B cell (primary cell): ENCODE results near the gene MBD6. TPM values are rescaled to one million over a fixed set of nuclear protein-coding genes. Genes with fewer than 3 reads are reported as not detected.
"Not testable (repeated sequence)": the region's sequence is repeated elsewhere in the genome, so short reads cannot be mapped to it uniquely, and the experiment has no call there.

ENCODE experiments used
- ATAC-seq: fragments of 200-7000 bp; cut with Tn5 transposase; one replicate; pipeline ENCODE4 v1.10.0; 2021; ENCODE audit warnings: low read depth, mild to moderate bottlenecking, moderate number of reproducible peaks, moderate library complexity
- CTCF ChIA-PET: fragments of 350-600 bp; sonication (Branson Sonifier 250); formaldehyde crosslinking; loops from one replicate; lab custom pipeline; 2021; ENCODE audit warnings: antibody characterized with exemption, inconsistent platforms; lab: Charles Lee
- POLR2A ChIA-PET: fragments of 350-600 bp; sonication (Branson Sonifier 250); formaldehyde crosslinking; loops from one replicate; lab custom pipeline; 2021; ENCODE audit warnings: antibody characterized with exemption; lab: Charles Lee
- DNase-seq: peaks from one replicate; pipeline ENCODE4 v3.0.0; 2013
- H2AFZ ChIP-seq: 2 replicates; pipeline ENCODE4 v1.6.1; 2012; ENCODE audit warnings: mild to moderate bottlenecking, low read depth, low read length; ENCODE audit not compliant: insufficient read depth, poor library complexity, severe bottlenecking
- H3K27ac ChIP-seq, 2 donors: 1 replicate in 1 of 2; 2 replicates in 1 of 2; pipeline ENCODE4 v1.5.1; 2012 to 2013; ENCODE audit warnings: low read length in 2 of 2, mild to moderate bottlenecking in 2 of 2, moderate library complexity in 1 of 2
- H3K27me3 ChIP-seq, 4 experiments: fragments of 200-600 bp in 1 of 4; sonication (generic) in 1 of 4; replicated peaks in 1 of 4; 1 replicate in 2 of 4; 2 replicates in 2 of 4; pipeline versions ENCODE4 v1.6.1 to v1.7.0; 2013 to 2016; ENCODE audit warnings: low read length in 3 of 4, mild to moderate bottlenecking in 2 of 4, mixed read lengths in 1 of 4, moderate library complexity in 1 of 4; ENCODE audit not compliant: insufficient read depth in 4 of 4, control insufficient read depth in 3 of 4; ENCODE audit errors: control extremely low read depth in 1 of 4
- H3K36me3 ChIP-seq, 2 experiments: replicated peaks in 1 of 2; 1 replicate in 1 of 2; 2 replicates in 1 of 2; pipeline versions ENCODE4 v1.6.1 to v1.7.1; 2013; ENCODE audit warnings: low read length in 1 of 2; ENCODE audit not compliant: insufficient read depth in 2 of 2, control insufficient read depth in 1 of 2; ENCODE audit errors: control extremely low read depth in 1 of 2, extremely low read depth in 1 of 2
- H3K4me1 ChIP-seq, 2 donors: fragments of 200-600 bp in 1 of 2; sonication (generic) in 1 of 2; 1 replicate in 1 of 2; 2 replicates in 1 of 2; pipeline versions ENCODE4 v1.5.1 to v1.6.1; 2013 to 2017; ENCODE audit warnings: low read length in 2 of 2; ENCODE audit not compliant: control insufficient read depth in 2 of 2, insufficient read depth in 2 of 2
- H3K4me2 ChIP-seq: replicated peaks from 2 replicates; pipeline ENCODE3; 2012; ENCODE audit warnings: mild to moderate bottlenecking, low read depth, low read length; ENCODE audit not compliant: poor library complexity, severe bottlenecking
- H3K4me3 ChIP-seq, 5 experiments: fragments of 200-600 bp in 1 of 5; sonication (generic) in 1 of 5; 1 replicate in 3 of 5; 2 replicates in 2 of 5; pipeline versions ENCODE4 v1.5.1 to v1.7.0; 2011 to 2016; ENCODE audit warnings: low read length in 4 of 5, mild to moderate bottlenecking in 4 of 5, low read depth in 2 of 5, control low read depth in 1 of 5, moderate library complexity in 1 of 5; ENCODE audit not compliant: insufficient read depth in 1 of 5; ENCODE audit errors: control extremely low read depth in 1 of 5, extremely low read depth in 1 of 5
- H3K79me2 ChIP-seq: fragments of 200-600 bp; sonication (generic); one replicate; pipeline ENCODE4 v1.6.0; 2016; ENCODE audit warnings: low read length; ENCODE audit not compliant: control insufficient read depth, insufficient read depth
- H3K9ac ChIP-seq: fragments of 200-600 bp; sonication (generic); 2 replicates; pipeline ENCODE4 v1.6.1; 2017; ENCODE audit warnings: mild to moderate bottlenecking, low read length, moderate library complexity
- H3K9me3 ChIP-seq, 3 donors: one replicate each; pipeline versions ENCODE4 v1.6.1 to v1.7.1; 2013; ENCODE audit warnings: low read length in 2 of 3; ENCODE audit not compliant: control insufficient read depth in 2 of 3, insufficient read depth in 1 of 3; ENCODE audit errors: control extremely low read depth in 1 of 3
- H4K20me1 ChIP-seq: 2 replicates; pipeline ENCODE4 v1.6.0; 2012; ENCODE audit warnings: mild to moderate bottlenecking, low read length; ENCODE audit not compliant: insufficient read depth, control insufficient read depth, poor library complexity, severe bottlenecking
- H3K27ac Mint-ChIP-seq: one replicate; pipeline ENCODE4 v1.8.0; 2021; ENCODE audit warnings: mixed read lengths
- H3K27me3 Mint-ChIP-seq: one replicate; pipeline ENCODE4 v1.8.0; 2021; ENCODE audit warnings: mixed read lengths
- H3K4me1 Mint-ChIP-seq: one replicate; pipeline ENCODE4 v1.8.0; 2021; ENCODE audit warnings: mixed read lengths
- H3K4me3 Mint-ChIP-seq: one replicate; pipeline ENCODE4 v1.8.0; 2021; ENCODE audit warnings: mixed read lengths
- H3K9me3 Mint-ChIP-seq: one replicate; pipeline ENCODE4 v1.8.0; 2022; ENCODE audit warnings: mixed read lengths; ENCODE audit not compliant: insufficient read depth
- EZH2 ChIP-seq: IDR thresholded peaks from 2 replicates; pipeline ENCODE4 v1.6.1; 2012; ENCODE audit warnings: borderline replicate concordance, low read depth, mild to moderate bottlenecking, moderate library complexity, low read length; ENCODE audit not compliant: insufficient read depth, poor library complexity, severe bottlenecking
- WGBS: methylation state at CpG from one replicate; pipeline ENCODE4 v1.1.5; 2013; ENCODE audit warnings: missing lambda C conversion rate; ENCODE audit not compliant: insufficient coverage; 5-methylcytosine and 5-hydroxymethylcytosine counted together
- intact Hi-C: fragments of 100-400 bp; cut with micrococcal nuclease; formaldehyde crosslinking; loops from one replicate; pipeline ENCODE4 v1.10.0; 2022
- polyA plus RNA-seq: library from polyadenylated mRNA; depleted of rRNA; stranded (reverse); fragments of >200 nt; gene quantifications from 2 replicates; pipeline ENCODE4 v1.2.3, GENCODE V29; 2012
- total RNA-seq, 2 donors: library from RNA; stranded (reverse); fragments of 120-200 nt in 1 of 2; gene quantifications; 1 replicate in 1 of 2; 2 replicates in 1 of 2; pipeline versions ENCODE4 v1.2.3 to v1.2.4, GENCODE V29; 2013 to 2022
- TF ChIP-seq, protein P1 (sequence below): fragments of 200-600 bp; IDR thresholded peaks from one replicate; pipeline ENCODE4 v1.8.0; 2022; ENCODE audit warnings: antibody characterized with exemption, mild to moderate bottlenecking

The MBD6 gene
- total and polyA plus RNA-seq, 2 donors (not counting 1 experiment from before 2014, with no cell fraction given), result 39.4 to 121 TPM

GRCh38 chr12:57491393-57492280 is 31.0 kb upstream of the MBD6 start:
- H3K36me3 ChIP-seq, result peaks cover 5 to 38% of the 10 kb centered on the region in 2 experiments
- H3K4me1 Mint-ChIP-seq, result peaks cover 25% of the 10 kb centered on the region
- no peaks in the 10 kb centered on the region for H3K27me3 ChIP-seq
- no peak overlapping the region for H3K27ac ChIP-seq
- H3K27ac Mint-ChIP-seq, result no peak overlapping the region
- POLR2A ChIA-PET, result no interaction called here
- intact Hi-C loops, result no loop called here
- H3K4me3 ChIP-seq, result no peak overlapping the region
- ATAC-seq (no peak), DNase-seq (no peak)
- no peak overlapping the region for H2AFZ ChIP-seq
- peaks cover 15 to 20% of the 10 kb centered on the region in 2 donors for H3K4me1 ChIP-seq
- no peaks in the 10 kb centered on the region for H3K27me3 Mint-ChIP-seq
- H3K4me2 ChIP-seq, result no peak overlapping the region
- no peaks in the 10 kb centered on the region for H3K9me3 Mint-ChIP-seq
- H3K9ac ChIP-seq, result no peak overlapping the region
- CTCF ChIA-PET, result interaction anchor here (2.0 kb wide), 1 partner anchor 16 kb away, joined by 6 read pairs; no protein-coding TSS in a partner anchor
- peaks cover 5% of the 10 kb centered on the region for H4K20me1 ChIP-seq
- H3K79me2 ChIP-seq, result peaks cover 38% of the 10 kb centered on the region
- H3K4me3 Mint-ChIP-seq, result no peak overlapping the region
- 97% methylated on average over 8 of the region's 15 CpGs for WGBS
- H3K9me3 ChIP-seq, result no peaks in the 10 kb centered on the region
- TF ChIP-seq EZH2, result no peak
- TF ChIP-seq, protein P1, sequence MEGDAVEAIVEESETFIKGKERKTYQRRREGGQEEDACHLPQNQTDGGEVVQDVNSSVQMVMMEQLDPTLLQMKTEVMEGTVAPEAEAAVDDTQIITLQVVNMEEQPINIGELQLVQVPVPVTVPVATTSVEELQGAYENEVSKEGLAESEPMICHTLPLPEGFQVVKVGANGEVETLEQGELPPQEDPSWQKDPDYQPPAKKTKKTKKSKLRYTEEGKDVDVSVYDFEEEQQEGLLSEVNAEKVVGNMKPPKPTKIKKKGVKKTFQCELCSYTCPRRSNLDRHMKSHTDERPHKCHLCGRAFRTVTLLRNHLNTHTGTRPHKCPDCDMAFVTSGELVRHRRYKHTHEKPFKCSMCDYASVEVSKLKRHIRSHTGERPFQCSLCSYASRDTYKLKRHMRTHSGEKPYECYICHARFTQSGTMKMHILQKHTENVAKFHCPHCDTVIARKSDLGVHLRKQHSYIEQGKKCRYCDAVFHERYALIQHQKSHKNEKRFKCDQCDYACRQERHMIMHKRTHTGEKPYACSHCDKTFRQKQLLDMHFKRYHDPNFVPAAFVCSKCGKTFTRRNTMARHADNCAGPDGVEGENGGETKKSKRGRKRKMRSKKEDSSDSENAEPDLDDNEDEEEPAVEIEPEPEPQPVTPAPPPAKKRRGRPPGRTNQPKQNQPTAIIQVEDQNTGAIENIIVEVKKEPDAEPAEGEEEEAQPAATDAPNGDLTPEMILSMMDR, result peak; percentile 37

GRCh38 chr12:57495051-57495701 is 27.4 kb upstream of the MBD6 start:
- H4K20me1 ChIP-seq, CTCF ChIA-PET, H3K9me3 ChIP-seq, POLR2A ChIA-PET, ATAC-seq, H3K27me3 Mint-ChIP-seq, H3K4me3 Mint-ChIP-seq, DNase-seq, H2AFZ ChIP-seq, H3K4me2 ChIP-seq, H3K4me1 ChIP-seq, H3K4me3 ChIP-seq, H3K9ac ChIP-seq, H3K27ac ChIP-seq, H3K9me3 Mint-ChIP-seq, H3K27me3 ChIP-seq, H3K27ac Mint-ChIP-seq, intact Hi-C loops: not testable (repeated sequence)
- peaks cover 5 to 50% of the 10 kb centered on the region in 2 experiments for H3K36me3 ChIP-seq
- peaks cover 11% of the 10 kb centered on the region for H3K4me1 Mint-ChIP-seq
- H3K79me2 ChIP-seq, result peaks cover 27% of the 10 kb centered on the region
- 96% methylated on average over 32 of the region's 48 CpGs for WGBS
